Kasumi-1 (cell line): ENCODE measurements around the gene ERCC6L.
"Not testable (repeated sequence)": the region's sequence is repeated elsewhere in the genome, so short reads cannot be mapped to it uniquely, and the experiment has no call there.

ENCODE experiments used
- DNase-seq, 2 experiments: peaks; one replicate each; lab custom pipeline; 2025; lab: John Stamatoyannopoulos, UW

ERCC6L gene

DNA sequence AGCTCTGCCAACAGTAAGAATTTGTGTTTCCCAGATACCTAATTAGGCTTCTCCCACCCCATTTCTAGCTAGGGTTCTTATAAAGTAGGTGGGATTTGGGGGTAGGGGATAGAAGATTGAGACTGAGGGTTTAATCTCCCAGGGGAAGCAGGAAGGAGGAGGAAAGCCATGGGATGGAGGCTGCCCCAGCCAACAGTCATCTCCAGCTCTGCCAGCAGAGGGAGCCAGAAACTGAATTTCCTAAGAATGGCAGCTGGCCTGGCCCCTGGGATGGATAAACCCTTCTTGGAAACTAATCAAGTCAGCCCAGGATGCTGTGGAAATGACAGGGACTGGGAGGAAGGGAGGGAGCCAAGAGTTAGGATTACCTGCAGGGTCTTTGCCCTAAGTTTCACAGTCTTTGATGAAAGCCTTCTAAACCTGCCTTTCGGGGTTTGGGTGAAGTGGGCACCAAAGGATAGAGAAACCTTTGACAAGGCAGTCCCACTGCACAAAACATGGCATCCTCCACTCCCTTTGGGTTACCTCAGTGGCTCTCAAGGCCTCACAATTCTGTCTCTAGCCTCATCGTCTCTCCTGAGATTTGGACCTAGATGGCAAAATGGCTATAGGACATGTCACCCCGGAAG lies 6.7 kb upstream of the ERCC6L start:
- peak in 1 of 2 experiments; percentile 8 for DNase-seq

DNA sequence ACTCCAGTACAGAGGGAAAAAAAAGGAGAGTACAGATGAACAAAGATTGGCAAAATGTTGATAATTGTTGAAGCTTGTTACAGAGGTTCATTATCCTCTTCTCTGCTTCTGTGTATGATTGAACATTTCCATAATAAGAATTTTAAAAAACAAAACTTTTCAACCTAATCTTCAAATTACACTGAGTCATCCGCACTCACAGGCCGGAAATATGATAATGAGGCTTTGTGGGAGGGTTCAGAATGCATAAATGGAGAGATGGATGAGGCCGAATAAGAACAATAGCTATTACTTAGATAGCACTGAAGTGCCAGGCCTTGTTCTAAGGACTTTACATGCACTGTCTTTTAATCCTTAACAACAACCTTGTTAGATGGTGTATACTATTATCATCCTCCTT lies 4.6 kb upstream of the ERCC6L start:
- DNase-seq, result no peak

DNA sequence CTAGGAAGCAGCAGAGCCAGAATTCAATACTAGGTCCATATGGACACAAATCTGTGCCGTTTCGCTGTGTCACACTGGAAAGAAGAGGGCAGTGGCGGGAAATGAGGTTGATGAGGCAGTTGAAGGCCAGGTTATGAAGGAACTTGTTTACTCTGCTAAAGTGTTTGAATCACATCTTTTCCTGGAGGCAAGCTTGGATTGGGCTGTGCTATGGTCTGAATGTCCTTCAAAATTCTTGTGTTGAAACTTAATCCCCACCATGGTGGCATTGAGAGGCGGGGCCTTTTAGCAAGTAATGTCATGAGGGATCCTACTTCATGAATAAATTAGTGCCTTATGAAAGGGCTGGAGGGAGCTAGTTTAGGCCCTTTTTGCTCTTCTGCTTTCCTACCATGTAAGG lies 2.1 kb upstream of the ERCC6L start:
- DNase-seq, result no peak

DNA sequence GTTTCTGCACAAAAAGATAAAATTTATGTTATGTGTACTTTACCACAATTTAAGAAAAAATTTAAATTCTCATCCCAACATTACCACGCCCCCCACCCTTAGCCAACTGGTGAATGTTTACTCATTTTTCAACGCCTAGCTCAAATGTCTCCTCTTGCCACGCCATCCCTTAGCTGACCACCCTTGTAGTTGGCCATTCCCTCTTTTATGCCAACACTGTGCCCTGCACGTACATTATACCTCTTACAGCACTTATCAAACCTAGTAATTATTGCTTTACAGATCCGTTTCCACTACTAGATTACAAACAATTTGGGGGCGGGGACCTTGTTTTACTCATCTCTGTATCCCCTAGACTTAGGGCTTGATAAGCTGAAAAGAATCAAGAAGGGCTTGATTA lies 644 bp downstream of the ERCC6L start:
- no peak for DNase-seq

DNA sequence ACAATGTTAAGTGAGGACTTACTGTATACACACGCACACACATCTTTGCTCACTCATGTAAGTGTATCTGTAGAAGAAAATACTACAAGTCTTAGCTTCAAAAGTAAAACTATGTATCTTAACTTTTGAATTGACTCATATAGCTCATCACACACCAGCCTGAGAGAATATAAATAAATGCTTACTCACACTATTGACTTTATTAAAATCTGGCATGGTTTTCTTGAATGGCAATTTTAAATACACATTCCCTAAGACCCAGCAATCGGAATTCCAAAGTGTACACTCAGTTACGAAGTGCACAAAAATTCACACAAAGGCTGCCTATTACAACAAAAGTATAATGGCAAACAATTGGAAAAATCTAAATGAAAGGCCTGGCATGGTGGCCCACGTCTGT lies 2.0 kb downstream of the ERCC6L start:
- DNase-seq, result no peak

DNA sequence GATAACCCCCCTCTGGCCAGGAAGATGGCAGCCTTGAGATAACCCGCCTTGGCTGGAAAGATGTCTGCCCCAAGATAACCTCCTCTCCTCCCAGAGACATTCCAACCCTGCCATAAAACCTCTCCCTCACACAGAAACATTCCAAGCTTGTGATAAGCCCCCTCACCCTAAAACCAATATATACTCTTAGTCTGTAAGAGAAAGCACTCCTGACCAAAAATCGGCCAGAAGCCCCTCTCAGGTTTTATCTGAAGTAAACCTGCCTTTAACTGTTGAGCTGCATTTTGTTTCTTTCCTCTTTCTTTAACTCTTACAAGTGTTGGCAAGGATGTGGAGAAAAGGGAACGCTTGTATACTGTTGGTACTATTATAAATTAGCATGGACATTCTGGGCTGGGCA lies 8.5 kb downstream of the ERCC6L start:
- no peak for DNase-seq

DNA sequence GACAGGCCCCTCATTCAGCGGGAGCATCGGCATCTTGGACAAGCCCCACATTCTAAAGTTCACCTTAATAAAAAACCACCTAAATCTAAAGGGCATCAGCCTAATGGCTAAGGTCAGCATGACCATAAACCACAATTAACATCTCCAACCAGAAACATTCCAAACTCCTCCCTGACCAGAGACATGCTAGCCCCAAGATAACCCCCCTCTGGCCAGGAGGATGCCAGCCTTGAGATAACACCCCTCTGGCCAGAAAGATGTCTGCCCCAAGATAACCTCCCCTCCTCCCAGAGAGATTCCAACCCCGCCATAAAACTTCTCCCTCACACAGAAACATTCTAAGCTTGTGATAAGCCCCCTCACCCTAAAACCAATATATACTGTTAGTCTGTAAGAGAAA lies 18.5 kb downstream of the ERCC6L start:
- not testable (repeated sequence) for DNase-seq

DNA sequence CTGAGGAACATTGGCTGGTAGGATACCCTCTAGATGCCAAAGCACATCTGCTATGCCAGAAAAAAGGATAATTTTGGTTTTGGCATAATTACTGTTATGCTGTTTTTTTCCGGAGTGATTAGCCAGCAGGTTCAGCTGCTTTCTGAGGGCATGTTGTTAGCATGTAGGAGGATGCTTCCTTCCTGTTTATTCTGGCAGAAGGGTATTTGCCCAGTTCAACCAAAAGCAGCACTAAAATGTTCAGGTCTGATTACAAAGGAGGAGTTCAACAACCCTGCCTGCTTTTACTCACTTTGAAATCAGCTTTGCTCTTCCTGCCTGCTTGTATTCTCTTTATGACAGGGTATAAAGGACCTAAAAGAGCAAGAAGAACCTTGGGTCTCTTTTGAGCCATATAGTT lies 21.9 kb downstream of the ERCC6L start:
- DNase-seq, result no peak

DNA sequence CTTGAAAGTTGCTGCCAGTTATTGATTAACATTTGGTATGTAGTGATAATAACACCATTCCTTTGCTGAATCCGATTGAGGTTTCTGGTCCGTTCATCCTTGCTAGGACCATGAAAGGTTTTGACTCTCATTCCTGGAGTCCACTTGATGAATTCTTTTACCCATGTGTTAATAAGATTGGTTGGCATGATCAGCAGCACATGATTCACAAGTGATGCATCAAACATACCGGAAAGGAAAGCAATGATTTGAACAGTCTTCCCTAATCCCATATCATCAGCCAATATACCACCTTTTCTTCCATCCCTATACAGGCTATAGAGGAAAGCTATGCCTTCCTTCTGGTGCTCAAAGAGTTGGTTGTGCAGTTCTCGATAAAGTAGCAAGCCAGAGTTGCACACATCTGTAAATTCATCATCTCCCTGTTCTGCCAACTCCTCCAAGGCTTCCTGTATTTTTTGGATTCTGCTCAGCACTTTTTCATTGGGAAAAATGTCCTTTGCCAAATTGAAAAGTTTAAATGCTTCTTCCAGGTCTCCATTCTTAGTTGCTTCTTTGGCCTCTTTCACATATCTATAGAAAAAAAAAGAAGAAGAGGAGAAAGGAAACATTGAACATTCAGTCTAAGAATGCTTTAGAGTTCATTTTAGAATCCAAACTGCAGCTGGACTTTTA lies 30.6 kb downstream of the ERCC6L start:
- DNase-seq, result no peak

DNA sequence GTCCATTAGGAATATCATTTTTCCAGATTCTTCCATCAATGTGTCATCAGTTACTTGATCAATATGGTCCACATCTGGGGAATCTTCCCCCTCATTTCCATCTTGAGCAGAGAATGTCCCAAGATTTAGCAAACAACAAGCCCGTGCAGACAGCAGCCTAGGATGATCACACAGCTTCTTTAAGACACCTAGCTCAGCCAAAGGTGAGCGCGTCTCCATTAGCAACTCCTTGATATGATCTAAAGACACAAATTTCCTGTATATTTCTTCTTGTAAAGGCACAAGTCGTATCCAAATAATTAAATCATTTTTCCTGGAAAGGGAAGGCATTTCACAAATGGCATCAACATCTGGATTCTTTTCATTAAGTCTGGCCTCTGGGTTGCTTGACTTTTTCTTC lies 31.5 kb downstream of the ERCC6L start:
- no peak for DNase-seq

DNA sequence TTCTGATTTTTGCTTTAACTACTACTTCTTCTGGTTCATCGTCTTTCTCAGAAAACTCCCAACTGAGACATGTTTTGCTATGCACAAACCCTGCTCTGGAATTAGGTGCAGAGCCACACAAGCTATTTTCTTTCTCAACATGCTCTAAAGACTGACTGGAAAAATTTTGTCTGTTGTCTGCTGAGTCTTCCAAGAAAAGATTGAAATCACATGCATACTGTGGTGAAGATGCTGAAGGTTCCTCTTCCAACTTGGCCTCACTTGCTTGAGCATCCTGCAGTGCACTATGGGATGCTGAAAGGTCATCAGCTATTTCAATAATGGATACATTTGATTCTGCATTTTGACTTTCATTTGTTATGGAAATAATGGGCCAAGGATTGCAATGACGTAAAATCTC lies 33.1 kb downstream of the ERCC6L start:
- DNase-seq, result no peak

DNA sequence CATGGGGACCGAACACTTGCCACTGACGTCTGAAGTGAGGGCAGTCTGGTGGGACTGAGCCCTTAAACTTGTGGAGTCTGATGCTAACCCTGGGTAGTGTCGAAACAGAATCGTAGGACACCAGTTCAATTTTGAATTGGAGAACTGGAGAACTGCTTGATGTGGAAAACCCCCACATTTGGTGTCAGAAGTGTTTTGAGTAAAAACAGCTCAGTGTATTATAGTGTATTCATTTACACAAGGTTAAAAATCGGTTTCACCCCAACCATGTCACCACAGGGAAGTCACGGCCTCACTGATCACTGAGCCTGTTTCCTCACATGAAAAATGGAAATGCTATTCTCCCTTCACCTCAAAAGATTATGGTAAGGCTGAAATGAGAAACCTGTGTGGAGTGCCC lies 35.4 kb downstream of the ERCC6L start:
- no peak for DNase-seq

DNA sequence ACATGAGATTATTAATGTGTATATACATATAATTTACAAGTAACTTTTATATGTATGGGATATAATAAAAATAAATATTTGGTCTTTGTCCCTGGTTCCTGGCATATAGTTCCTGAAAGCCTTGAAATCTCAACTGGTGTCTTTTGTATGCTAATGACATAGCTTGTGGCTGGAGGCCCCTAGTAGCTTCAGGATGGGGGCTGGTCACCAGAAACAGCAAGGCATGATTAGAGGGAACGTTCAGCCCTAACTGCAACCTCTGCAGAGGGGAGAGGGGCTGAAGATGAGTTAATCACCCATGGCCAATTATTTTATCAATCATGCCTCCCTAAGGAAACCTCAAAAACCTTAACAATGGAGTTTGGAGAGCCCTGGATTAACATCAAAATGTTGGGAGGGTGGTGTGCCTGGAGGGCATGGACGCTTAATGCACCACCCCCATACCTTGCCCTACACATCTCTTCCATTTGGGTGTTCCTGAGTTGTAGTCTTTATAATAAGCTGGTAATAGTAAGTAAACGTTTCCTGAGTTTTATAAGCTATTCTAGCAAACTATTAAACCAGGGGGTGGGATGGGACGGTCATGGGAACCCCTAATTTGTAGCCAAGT lies 35.9 kb downstream of the ERCC6L start:
- no peak for DNase-seq

DNA sequence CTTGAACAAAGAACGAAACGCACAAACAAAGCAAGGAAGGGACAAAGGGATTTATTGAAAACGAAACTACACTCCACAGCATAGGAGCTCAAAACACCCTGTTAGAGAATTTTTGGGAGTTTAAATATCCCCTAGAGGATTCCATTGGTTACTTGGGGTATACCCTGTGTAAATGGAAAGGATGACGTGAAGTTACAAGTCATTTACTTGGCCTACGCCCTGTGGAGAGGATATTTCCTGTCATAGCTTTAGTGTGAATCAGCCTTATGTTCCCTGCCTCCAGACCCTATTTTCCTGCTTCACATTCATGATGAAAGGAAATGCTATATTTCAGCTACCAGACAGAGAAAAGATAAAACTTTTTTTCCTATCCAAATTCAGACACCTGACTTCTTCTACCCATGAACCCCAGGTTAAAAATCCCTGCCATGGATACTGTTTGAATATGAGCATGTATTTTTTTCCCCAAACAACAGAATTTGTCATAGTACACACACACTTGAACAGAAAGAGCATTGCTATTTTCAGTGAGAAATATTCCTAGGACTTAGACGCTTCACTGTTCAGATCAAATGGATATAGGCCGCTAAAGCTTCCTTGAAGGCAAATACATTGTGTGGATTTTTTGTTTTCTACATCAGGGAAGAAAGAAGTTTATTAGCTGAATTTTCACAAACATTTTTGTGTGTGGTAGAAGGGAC lies 36.8 kb downstream of the ERCC6L start:
- no peak for DNase-seq

DNA sequence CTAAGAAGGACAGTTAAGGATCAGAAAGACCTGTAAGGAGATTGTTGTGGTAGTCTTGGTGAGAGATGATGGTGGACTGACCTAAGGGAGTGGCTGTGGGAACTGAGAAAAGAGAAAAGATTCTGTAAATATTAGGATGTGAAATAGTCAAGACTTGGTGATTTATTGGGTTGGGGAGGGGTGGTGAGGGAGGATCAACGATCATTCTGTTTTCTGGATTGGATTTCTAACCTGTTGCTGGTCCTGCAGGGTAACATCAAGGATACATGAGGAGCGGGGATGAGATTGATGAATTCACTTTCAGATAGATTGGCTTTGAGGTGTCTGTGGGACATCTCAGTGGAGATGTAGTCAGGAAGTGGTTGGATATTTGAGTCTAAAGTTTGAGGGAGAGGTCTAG lies 55.9 kb downstream of the ERCC6L start:
- no peak for DNase-seq

DNA sequence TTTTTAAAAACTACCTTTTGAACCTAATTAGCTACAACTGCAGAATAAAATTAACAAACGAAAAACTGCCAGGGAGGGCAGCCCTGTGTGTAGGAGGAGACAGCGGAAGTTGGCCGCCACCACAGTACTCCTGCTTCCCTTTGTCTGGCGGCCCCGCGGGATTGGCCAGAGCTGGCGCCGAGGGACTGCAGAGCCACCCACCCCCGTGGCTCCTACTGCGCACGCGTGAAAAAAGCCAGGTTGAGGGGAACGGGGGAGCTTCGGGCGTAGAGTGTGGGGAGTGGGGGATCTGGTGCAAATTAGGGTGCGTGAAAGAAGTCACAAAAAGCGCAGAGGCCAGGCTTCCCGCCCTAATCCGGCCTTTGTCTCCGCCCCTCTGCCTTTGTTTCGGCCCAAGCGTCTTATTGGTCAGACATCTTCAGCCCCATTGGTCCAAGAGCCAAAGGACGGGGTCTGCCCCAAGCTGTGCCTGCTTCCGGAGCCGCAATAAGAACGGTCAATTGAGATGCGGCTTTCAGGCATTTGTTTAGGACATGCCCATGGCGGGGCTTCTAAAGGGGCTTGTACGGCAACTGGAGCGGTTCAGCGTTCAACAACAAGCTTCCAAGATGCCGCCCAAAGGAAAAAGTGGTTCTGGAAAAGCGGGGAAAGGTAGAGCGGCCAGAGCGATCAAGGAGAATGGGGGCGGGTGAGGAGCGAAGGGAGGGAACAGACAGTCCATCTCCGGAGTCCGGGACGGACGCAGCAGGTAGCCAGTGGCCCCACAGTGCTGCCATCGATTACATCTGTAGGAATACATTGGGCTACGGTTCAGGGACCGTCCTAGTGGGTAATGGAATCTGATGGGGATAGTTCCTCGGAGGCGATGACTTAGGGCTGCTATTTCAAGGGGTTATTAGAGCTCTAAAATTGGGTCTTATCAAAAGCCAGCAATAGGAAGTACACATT lies 57.4 kb downstream of the ERCC6L start, which contains the start of gene PIN4:
Gene PIN4 (plus strand): TSS at position 580 of the 948 bp plus-strand sequence. CDS start 29 bp downstream, at position 609.
- DNase-seq, result peak; percentile 91

DNA sequence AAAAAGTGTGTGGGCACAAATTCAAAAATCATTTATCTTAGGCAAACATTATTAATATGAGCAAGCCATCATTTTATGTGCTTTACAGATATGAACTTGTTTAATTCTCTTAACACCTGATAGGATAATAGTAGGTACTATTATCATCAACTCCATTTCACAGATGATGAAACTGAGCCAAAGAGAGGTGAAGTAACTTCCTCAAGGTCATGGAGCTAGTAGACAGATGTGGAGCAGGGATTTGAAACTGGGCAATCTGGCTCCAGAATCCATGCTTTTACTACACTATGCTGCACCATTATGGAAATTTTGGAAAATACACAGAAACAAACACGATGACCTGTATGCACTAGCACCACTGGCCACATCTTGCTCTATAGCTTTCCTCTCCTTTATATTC lies 58.3 kb downstream of the ERCC6L start:
- peak; percentile 20 to 26 for DNase-seq

DNA sequence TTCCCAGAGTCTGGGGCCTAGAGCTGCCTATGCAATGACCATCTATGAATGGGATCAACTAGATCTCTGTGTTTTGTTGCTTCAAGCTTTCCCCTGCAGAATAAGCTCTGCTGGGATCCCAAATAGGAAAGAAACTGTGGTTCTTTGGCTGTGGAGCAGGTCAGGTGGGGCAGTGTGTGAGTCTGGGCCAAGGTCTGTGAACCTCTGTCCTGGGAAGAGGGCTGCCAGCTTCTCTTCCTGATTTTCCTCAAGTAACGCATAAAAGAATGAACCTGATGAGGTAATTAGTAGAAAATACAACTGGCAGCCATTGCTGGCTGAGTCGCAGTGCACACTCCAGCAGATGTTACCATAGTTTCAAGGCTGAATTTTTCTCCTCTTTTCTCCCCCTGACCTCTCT lies 61.8 kb downstream of the ERCC6L start:
- no peak for DNase-seq

DNA sequence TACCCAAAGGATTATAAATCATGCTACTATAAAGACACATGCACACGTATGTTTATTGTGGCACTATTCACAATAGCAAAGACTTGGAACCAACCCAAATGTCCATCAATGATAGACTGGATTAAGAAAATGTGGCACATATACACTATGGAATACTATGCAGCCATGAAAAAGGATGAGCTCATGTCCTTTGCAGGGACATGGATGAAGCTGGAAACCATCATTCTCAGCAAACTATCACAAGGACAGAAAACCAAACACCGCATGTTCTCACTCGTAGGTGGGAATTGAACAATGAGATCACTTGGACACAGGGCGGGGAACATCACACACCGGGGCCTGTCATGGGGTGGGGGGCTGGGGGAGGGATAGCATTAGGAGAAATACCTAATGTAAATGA lies 62.5 kb downstream of the ERCC6L start:
- DNase-seq, result not testable (repeated sequence)

DNA sequence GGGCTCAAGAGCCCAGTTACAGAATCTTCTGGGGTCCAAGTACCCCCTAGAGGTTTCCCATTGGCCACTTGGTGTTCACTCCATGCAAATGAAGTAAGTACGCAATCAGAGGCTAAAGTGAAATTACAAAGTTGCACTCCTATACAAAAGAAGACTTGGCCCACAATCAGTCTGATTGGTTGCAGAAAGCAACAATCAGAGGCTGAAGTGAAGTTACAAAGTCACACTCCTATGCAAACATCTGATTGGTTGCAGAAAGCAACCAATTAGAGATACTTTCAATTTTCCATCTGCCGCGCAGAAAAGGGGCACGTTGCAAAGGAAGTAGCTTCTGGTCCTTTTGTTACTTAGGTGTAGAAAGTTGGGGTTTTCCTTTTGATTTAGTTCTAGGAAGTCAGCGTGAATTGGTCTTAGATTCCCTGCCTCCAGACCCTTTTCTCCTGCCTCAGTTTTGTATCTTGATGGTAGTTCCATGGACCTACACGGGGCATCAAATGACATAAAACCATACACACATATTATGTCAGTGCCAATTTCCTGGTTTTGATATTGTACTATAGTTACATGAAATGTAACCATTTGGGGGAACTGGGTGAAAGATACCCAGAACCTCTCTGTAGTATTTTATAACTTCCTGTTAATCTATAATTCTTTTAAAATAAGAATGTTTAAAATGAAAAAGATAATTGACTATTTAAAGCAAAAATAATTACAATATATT lies 69.7 kb downstream of the ERCC6L start:
- DNase-seq, result no peak

DNA sequence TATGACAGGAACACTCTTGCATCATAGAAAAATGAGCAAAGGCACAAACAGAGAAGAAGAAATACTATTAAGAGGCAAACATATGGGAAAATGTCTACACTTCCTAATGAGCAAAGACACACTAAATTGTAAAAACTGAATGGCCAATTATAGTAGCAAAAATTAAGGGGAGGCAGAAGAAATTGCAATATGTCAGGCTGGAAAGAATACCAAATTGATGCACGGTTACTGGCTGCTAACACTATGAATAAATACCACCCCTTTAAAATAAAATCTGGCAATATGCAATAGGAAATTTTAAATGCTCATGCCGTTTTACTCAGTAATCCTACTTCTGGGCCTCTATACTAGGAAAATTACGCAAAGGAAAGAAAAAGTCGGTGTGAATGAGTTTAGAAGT lies 73.3 kb downstream of the ERCC6L start:
- no peak for DNase-seq
